HG03064 (cell line): ENCODE results near the gene ANKH.

ENCODE experiments used
- ATAC-seq: cut with Tn5 transposase; IDR thresholded peaks from one replicate; pipeline ENCODE4 v1.9.1; 2021; ENCODE audit warnings: low read depth; ENCODE audit not compliant: unreplicated experiment

The ANKH gene

DNA sequence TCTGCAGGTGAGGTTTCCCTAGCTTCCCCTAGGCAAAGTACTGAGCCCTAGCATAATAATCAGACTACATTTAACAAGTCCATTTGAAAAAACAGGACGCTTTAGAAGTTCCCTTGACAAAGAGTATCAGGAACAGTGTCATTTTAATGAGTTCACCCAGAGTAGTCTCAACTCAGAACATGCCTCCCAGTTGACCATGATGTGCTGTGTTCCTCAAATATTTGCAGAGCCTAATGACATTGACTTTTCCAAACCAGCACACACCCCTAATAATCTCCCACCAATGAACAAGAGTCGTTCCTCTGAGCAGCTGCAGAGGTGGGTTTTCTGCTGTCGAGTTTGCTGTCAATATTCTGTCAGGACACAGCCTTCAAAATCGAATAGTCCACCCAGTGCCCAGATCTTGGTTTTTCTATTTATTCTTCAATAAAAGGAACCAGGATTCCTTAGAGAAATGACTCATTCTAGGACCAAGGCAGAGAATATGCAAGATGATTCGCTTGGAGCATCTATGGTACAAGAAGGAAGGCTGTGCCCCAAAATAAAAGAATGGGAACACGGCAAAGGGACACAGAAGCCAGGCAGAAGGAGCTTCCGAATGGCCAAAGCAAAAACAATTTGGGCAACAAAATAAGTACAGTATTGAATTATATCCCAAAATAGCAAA is 149.5 kb downstream of the ANKH start:
- no peak for ATAC-seq

DNA sequence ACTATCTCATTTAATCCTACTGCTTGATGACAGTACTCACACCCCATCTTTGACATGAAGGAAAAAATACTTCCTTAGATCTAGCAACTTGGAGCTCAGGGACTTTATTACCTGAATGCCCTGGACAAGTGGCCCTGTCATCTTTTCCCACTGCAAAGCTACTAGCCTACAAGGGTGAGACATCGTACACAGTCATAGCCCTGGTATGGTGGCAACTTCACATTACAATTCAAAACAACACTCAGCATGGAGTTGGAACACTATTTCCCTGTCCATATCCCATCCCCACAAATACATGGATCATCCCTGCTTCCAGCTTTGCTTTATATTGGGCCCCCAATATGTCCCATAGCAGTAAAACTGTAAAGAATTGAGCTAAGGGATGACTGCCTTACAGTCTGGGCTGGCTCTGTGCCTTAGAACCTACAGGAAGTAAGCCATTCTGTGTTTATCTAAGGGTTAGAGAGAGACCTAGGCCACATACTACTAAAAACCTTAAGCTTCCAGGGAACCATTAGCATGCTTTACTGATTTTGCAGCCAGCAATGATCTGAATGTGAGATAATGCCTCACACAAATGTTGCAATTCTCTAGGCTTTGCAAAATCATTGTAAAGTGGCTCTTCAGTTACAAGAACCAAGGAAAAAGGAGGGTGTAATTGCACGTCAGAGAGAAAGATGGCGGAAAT is 151.2 kb downstream of the ANKH start:
- ATAC-seq = no peak

DNA sequence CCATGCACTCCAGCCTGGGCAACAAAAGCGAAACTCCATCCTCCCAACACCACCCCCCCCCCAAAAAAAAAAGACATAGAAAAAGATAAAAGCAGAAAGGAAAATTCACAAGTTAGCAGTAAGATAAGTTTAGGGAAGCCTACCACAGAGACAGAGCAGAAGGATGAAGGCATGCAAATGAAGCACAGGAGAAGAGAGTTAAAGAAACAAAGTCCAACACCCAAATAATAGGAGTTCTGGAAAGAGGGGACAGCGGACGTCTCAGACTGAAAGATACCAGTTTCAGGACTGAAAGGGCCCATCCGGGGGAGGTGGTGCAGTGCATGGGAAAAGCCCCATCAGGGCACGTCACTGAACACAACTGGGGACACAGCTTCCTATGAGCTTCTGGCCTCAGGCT is 152.8 kb downstream of the ANKH start:
- no peak for ATAC-seq

DNA sequence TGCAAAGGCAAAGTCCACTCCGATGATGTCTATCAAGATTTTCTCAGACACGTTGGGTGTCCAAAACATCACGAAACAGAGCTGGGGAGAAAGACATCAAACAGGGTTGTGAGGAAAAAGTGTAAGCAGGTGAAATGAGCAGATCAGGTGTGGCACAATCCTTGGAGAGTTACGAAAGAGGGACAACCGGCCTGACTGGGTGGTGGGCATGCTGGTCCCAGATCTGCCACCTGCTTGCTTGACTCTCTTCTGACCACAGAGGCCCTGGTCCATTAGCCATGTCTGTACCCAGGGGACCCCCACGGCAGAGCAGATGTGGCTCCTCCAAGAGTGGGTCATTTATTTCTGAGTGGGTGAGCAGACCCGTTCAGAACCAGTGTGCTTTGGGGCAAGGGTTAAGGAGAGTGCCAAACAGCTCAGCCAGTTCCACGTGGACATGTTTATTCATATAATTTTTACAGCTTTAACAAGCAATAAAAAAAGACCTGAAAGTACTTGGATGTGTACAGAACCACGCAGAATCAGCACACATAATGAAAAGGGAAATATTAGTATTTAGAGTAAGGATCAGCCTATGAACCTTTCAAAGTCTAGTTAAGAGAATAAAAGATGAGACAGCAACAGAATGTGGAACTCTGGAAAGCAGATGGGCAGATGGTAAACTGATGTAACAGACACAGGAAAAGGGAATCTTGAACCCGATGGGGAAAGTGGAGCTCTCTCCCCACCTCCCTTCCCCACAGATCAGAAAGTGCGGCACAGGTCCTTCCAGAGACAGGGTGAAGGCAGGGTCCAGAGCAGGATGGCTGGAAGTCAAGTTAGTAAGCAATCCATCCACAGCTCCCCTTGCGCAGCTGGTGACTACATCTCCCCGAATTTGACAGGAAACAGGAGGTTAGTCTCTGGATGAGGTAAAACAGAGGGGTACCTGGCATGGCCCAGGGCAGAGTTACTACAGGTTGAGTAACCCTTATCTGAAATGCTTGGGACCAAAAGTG is 154.5 kb downstream of the ANKH start:
- ATAC-seq = no peak

DNA sequence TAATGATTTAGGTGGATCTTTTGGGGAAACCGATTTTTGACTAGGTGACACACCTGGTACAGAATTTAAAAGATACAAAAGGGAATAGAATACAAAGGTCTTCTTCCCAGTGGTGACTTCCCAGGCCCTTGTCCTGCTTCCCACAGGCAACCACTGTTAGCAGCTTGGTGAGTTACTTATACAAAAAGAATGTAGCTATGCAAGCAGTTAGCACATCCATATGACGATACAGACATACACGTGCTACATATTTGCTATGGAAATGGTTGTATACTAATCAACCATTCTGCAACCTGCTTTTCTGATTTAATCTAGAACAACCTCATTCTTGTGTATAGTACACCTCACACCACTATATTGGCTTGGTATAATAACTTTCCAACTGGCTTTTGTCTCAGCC is 156.1 kb downstream of the ANKH start:
- ATAC-seq = no peak

DNA sequence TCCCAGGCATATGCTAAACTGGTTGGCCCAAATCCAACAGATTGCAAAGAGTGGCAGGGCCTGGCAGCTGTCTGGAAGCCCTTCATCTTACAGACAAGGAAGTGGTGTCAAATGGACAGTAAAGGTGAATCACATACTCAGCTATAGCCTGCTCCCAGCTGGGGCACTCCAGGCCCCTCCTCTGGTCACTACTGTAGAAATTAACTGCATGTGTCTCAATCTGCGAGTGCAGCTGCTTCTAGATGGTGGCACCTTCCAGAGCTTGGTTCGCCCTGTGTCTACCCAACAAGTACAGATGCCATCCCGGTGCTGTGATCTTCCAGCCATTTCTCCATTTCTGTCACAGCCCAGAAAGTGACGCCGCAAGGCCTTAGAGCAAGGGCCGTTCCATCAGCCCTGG is 156.9 kb downstream of the ANKH start:
- ATAC-seq = no peak

DNA sequence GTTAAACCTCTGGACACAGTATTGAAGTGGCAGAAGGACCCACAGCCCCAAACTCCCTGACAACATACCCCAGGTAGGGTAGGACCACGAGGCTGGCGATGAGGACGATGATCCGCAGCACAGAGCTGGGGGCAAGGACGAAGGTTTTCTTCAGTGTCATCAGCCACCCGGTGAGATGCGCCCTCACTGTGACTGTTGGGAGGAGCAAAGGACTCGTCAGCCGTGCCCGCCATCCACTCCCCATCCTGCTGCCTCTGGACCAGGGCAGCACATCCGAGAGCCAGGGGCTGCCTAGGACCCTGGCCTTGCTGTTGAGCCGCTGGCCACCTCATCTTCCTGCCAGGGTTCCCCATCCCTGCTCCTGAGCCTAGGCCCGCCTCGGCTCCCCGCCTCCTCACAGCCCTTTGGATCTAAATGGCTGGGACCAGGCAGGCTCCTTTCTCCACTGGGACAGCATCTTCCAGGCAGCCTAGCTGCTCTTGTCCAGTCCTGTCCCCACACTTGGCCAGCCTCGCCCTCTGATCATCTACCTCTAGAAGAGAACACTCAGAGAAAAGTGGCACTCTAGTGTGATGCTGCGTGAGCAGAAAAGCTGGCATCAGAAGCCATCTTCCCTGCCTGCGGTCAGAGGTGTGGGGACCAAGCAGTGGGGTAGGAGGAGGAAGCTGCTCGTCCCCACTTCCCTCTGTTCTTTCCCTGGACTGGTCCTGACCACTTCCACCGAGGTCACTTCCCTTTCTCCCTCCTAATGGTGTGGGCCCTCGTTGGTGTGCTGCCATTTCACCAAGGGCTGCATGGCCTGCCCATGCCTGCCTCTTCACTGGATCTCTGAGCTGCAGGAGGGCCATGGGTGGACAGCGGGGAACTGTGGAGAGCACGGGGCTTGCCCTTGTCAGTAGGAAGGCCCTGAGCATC is 157.8 kb downstream of the ANKH start:
- no peak for ATAC-seq

DNA sequence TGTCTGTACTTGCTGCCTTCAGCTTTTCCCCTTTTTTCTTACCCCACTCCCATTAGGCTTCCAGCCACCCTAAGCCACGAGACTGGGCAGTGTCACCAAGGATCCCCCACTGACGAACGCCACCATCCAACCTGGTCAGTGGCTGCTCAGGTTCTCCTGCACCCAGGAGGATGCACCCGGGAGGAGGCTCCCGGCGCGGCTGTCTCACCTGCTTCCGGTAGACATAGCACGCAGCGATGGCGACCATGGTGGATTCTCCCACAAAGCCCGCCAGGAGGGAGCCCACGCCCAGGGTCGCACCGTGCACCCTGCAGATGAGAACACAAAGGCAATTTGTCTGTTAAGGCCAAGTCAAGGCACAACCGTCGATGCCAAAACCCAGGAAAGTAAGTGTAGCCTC is 158.9 kb downstream of the ANKH start:
- ATAC-seq = no peak

DNA sequence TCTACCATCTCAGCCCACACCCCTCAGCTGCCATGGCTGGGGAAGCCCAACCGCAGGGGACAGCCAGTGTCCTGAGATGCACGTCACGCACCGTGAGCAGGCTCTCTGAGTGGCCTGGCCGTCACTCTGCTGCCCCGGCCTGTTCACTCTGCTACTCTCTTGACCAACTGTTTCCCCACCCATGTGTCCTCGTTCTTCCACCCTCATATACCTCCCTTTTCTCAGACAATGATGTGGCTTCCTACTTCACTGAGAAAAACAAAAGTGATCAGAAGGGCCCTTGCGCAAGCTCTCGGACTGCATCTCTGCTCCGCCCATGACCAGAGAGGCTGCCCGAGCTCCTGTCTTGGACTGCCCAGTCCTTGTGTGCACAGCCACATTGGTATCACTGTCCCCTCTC is 159.4 kb downstream of the ANKH start:
- ATAC-seq = no peak

DNA sequence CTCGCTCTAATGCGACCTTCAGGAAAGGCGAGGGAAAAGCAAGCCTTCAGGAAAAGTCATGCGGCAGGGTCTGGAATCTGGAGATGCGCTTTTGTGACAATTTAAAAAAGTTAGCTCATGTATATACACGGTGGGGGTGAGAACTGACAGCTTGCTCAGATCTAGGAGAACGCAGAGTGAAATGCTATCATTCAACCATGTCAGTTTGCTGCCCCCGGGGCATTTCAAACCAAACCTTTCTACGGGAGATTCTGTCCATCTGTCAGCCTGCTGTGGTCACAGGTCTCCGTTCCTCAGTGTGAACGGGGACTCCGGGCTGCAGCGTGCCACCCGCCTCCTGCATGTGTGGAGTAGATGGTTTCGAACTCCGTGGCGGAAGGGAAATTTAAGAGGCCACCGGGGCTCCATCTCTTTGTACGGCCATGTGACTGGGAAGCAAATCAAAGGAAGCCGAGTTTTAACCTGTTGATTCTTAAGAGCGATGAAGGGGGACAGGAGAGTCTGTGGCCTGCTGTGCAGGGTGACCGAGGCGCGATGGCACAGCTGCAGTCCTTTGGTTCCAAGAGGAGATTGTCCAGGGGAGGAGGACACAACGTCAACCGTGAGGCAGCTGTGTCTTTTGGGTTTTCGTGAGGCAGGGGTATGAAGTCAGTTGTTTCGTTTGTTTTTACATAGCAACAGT is 161.1 kb downstream of the ANKH start:
- no peak for ATAC-seq

DNA sequence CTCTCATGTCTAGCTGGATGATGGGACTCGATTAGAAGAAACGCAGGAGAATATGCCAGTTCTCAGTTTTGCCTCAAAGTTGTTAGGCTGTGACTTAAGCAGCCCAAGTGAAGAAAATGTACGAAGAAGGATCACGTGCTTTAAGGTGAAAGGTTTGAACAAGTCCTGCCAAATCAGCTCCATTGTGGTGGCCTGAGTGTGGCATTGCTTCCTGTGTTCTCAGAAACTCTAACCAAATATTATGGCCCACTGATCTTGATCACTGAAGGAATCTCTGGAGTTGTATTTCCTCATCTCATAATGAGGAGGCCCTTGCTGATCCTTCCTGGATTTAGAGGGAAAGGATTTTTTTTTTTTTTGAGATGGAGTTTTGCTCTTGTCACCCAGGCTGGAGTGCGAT is 163.0 kb downstream of the ANKH start:
- ATAC-seq = no peak

DNA sequence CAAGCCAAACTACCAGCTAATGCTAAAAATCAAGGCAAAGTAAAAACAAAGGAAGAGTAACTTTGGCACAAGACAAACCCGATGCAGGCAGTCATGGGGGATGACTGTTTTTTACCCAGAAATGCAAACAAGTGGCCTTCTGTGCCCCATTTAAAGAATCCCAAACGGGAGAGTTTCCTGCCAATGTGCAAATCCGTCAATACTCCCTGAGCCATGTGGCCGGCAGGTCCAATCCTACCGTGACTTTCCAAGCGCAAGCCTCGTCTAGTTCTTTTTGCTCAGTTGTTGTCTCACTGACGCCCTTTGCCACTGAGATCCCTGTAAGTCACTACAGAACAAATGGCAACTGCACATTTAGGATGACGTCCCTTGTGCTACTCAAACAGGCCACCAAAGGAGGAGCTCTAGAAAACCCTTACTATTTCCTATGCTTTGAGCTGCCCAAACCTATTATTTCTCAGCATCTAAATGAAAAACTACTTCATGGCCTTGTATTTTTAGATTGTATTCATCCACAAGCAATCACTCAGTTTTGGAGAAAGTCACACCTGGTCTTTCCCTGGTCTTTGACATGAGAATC is 163.7 kb downstream of the ANKH start:
- ATAC-seq = no peak

DNA sequence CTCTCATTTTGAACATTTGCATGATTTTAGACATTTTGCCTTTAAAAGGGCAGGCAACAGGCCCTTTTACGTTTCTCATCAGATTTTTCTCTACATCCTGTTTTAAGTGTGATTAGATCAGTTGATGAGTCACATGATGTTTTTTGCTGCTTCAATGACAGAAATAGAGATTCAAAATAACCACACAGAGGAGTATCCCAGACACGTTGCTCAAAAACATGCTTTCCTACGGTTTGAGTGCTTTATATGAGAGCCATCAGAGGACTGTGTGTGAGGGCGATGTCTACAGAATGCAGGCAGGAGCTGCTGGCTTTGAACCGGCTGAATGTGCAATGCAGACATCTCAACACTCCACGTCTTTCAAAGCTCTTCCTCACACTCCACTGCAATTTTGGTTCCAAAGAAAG is 165.0 kb downstream of the ANKH start:
- no peak for ATAC-seq

DNA sequence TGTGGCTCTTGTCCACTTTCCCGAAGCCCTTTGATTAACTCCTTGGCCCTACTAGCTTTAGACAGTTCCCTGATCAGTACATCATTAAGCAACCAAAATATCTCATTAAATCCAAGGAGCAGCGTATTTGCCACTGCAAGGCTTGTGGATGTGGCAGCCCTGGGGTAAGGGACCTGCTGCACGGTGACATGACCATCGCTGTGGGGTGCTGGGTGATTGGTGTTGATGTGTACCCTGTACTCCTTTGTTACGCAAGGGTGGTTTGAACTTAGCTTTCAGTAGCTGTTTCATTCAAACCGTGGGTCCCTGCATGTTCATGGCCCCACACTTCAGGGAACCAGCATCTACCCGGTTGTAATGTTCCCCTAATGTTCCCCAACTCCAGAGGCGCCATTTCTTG is 166.0 kb downstream of the ANKH start:
- ATAC-seq = no peak

DNA sequence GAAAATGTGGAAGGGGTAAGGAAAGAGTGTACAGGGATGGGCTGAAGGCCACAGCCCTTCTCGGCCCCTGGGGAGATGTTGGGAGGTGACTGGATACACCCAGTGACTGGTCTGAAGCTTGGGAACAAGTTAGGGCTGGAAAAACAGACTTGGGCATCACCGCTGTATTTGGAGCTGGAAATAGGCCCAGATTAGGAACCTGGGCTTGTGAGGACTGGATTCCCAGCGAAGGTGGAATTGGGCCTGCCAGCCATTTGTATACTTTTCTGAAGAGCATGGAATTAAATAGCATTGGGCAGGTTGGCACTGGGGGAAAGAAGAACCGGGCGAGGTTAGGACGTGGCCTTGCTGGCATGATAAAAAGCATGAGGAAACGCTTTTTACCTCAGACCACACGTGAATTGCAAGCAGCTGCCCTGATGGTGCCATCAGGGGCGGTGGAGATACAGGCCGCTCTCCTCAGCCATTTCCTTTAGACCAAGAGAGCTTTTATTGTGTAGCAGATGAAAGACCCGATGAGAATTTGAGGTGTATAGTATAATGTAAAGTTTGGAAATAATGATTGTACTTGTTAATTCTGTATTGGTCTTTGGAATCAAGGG is 169.2 kb downstream of the ANKH start:
- no peak for ATAC-seq

DNA sequence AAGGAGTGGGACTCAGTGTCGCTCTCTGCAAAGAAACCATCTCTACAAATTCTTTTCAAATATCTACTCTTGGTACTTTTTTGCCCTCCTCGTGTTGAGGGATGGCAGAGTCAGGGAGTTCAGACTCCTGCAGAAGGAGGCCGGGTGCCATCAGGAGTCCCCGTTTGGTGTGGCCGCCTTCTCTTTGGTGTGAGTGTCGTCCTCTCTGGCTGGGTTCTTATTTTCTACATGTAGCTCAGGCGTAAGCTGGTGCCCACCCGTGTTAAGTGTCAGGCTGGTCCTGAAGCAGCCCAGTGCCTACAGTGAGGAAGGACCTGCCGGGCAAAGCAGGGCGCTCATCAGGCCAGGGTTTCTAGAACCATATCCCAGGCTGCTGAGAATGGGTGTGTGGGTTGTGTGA is 170.0 kb downstream of the ANKH start:
- no peak for ATAC-seq

DNA sequence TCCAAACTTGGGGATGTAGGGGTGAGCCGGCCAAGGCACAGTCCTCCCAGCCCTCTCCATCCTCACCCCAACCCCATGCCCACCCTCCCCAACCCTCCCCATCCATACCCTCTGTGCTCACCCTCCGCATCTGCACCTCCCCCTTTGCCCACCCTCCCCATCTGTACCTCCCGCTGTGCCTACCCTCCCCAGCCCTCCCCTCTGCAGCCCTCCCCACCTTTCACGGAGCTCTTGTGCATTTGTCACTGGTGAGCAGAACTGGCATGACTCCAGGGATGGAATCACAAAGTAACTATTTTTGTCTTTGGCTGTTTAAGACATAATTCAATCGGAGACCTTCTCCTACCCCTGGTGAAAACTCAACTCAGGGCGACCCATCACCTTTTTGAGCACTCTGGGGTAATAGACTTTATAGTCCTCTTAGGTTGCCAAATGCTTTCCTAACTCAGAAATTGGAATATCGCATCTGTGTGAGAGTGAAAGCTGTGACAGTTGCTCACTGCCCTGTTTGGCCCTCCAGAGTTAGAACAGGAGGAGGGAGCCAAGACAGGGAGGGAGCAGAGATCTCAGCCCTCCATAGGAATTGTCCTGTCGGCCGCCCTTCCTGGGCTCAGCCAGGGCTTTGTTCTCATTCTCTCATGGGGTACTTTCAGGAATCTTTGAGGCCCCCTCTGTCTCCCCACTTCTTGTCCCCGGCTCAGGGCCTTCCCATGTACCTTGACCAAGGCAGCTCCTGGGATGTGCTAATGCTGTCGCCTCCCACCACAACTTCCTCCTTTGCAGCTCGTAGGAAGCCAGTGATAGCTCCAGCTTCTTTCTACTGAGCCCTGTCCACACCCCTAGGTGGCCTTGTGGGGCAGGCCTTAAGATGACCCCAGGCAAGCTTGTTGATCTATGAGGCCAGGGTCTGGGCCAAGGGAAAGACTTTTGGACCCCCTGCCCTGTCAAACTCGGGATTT is 170.8 kb downstream of the ANKH start:
- ATAC-seq = no peak
